Coronary artery (tissue), 2 donors: ENCODE results near the gene HYPK.

Experiments
- DNase-seq: peaks from one replicate; pipeline ENCODE4 v3.0.0-alpha.2; 2017; ENCODE audit warnings: low spot score
- H3K27ac ChIP-seq, 2 donors: fragments of 200-600 bp; sonication (generic); one replicate each; pipeline ENCODE4 v1.5.1; 2016 to 2019
- H3K4me3 ChIP-seq: fragments of 200-600 bp; sonication (generic); 2 replicates; pipeline ENCODE4 v1.5.1; 2016; ENCODE audit warnings: mild to moderate bottlenecking, moderate library complexity
- TF ChIP-seq, protein P1 (sequence below): fragments of 200-600 bp; sonication (generic); IDR thresholded peaks from one replicate; pipeline ENCODE4 v1.5.1; 2019; ENCODE audit warnings: antibody characterized with exemption

The HYPK gene

DNA sequence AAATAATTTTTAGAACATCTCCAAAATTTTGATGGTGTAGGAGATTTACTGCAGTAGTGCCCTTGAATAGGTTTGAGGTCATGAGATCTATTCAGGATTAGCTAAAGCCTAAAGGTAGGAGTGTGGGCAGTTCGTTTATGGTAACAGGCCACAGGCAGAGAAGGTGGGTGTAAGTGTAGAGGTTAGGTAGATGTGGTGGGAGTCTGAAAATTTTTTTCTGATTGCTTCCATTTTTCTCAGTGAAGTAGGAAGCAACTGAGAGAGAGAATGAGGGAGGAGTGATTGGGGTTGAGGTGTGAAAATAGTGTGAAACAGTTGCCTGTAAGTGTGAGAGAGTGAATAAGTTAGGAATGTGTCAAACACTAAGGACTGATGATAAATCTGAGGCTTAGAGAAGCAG, 21.4 kb upstream of the HYPK start:
- no peak for DNase-seq
- TF ChIP-seq, protein P1, sequence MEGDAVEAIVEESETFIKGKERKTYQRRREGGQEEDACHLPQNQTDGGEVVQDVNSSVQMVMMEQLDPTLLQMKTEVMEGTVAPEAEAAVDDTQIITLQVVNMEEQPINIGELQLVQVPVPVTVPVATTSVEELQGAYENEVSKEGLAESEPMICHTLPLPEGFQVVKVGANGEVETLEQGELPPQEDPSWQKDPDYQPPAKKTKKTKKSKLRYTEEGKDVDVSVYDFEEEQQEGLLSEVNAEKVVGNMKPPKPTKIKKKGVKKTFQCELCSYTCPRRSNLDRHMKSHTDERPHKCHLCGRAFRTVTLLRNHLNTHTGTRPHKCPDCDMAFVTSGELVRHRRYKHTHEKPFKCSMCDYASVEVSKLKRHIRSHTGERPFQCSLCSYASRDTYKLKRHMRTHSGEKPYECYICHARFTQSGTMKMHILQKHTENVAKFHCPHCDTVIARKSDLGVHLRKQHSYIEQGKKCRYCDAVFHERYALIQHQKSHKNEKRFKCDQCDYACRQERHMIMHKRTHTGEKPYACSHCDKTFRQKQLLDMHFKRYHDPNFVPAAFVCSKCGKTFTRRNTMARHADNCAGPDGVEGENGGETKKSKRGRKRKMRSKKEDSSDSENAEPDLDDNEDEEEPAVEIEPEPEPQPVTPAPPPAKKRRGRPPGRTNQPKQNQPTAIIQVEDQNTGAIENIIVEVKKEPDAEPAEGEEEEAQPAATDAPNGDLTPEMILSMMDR = no peak
- Histone ChIP-seq H3K27ac (no peak overlapping the region), H3K4me3 (no peak overlapping the region)

DNA sequence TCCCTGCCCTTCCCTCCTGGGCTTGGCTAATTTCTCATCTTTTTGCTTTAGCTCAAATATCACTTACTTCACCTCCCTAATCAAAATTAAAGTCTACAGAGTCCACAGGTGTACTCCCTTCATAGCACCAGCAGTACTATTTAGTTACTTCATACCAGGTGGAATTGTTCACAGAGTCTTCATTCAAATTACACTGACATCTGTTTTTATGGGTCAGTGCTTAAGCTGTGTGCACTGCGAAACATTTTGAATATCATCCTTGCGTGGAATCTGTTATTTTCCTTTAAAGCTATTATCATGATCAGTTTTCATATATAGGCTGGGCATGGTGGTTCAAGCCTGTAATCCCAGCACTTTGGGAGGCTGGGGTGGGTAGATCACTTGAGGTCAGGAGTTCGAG, 11.0 kb upstream of the HYPK start:
- no peak for DNase-seq
- Histone ChIP-seq H3K4me3 (no peak overlapping the region), H3K27ac (no peak overlapping the region)
- TF ChIP-seq, protein P1 = no peak

DNA sequence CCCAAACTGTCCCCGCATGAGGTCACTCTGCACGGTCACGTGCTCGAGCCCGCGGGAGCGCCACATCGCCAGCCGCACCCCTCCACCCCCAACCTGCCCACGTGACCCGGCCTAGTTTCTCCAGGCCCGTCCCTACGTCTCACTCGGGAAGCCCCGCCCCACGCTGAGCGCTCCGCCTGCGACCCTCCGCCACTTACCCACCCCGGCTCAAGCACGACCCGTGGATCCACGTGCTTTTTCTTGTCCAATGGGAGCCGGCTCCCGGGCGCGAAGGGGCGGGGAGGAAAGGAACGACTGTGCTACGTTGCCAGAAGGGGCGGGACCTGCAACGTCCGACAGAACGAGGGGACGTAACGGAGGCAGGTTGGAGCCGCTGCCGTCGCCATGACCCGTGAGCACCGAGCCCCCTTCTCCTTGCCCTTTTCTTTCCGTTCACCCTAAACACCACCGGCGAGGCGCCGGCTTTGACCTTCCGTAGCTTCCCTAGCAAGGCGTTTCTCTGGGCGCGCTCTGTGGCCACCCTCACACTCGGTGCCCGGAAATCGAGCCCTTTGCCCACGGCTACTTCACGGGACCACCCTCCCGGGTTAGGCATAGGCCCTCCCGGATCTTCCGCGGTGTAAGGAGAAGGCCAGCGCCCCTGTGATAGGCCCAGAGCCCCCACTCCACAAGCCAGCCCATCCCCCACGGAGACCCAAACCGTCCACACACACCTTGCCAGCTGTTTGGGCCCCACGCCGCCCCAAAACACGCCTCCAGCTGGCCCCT, 8.2 kb upstream of the HYPK start, which contains the start of gene SERF2:
SERF2 (plus strand) TSS at position 328 of the 768 bp plus-strand sequence; CDS start at position 385, 57 bp downstream.
- Histone ChIP-seq H3K27ac (peak within 1 kb of the TSS; percentile 88 to 90), H3K4me3 (peak within 1 kb of the TSS; percentile 93)
- DNase-seq = peak; percentile 100
- TF ChIP-seq, protein P1 = no peak

DNA sequence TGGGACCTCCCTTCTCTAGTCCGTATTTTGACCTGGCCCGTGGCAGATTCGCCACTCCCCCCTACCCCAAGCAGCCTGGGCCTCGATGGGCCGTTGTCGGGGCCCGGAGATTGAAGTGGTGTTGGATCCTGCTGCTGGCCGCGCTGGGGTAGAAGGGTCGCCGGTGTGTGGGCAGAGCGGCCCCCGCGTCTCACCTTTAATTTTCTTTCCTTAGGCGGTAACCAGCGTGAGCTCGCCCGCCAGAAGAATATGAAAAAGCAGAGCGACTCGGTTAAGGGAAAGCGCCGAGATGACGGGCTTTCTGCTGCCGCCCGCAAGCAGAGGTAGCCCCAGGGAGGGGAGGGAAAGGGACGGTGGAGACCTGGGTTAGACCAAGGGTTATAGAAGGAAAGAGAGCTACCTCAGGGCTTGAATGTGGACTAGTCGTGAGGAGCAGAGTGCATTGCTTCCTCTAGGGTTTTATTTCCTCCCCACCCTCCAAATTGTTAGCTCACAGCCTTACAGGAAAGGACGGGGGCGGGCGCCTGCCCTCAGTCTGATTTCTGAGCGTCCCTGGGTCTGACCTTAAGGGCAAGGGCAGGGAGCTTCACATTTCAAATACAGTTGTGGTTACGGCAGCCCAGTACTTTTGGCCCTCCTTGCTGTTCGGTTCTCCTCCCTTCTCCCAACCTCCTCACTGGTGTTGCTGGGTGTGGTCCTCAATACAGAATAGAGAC, 7.5 kb upstream of the HYPK start:
- Histone ChIP-seq H3K4me3 (peak overlapping the region; percentile 93), H3K27ac (peak overlapping the region; percentile 88 to 90)
- TF ChIP-seq, protein P1 = no peak
- DNase-seq = no peak

DNA sequence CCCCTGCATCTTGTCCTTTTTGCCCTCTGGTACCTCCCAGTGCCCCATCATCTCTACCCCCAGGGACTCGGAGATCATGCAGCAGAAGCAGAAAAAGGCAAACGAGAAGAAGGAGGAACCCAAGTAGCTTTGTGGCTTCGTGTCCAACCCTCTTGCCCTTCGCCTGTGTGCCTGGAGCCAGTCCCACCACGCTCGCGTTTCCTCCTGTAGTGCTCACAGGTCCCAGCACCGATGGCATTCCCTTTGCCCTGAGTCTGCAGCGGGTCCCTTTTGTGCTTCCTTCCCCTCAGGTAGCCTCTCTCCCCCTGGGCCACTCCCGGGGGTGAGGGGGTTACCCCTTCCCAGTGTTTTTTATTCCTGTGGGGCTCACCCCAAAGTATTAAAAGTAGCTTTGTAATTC, 6.8 kb upstream of the HYPK start:
- TF ChIP-seq, protein P1 = no peak

DNA sequence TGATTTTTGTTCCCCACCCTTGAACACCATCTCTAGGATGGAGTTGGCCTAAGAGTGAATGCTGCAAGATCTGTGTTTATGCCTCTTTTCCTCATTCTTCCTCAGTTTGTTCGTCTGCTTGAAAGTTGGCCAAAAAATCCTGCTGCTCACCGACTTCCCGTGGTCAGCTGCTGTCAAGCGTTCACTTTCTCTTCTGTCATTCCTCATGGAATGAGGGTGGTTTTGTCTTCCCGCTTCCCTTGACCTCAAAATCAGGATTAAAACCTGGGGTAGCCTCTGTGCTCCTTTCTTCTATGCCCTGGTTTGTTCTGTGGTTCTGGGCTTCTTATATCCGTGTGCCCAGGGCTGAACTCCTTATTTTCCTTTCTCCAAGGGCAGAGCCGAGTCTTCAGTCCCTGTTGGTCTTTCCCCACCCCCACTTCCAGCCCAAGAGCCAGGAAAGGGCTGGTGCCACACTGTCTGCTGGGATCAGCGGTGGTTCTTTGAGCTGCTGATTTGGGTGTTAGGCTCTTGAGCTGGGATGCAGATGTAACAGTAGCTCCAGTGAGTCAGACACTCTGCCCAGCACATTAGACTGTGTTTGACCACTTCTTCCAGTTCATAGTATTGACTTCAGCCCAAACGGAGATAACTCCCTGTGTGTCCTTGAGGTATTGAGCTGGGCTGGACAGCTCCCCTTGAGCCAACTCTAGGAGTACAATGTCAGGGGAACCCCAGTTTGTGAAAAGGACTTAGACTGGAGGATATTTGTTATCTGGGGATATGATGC, 5.9 kb upstream of the HYPK start:
- Histone ChIP-seq H3K27ac (peak overlapping the region; percentile 24 to 88), H3K4me3 (peak overlapping the region; percentile 93)
- DNase-seq = no peak
- TF ChIP-seq, protein P1 = no peak

More for the DNA sequence above, 6.8 kb upstream of the HYPK start:
- DNase-seq = no peak
- Histone ChIP-seq H3K4me3 (peak overlapping the region; percentile 93), H3K27ac (peak overlapping the region; percentile 88 to 90)
